Measurements from ENCODE around the gene OSBPL1A.
A peak's percentile ranks its signal among the peaks of the same experiment; 100 is the strongest.
"Not testable (repeated sequence)": the region's sequence is repeated elsewhere in the genome, so short reads cannot be mapped to it uniquely, and the experiment has no call there.

OSBPL1A gene

GRCh38 chr18:24189664-24190346 is 207.8 kb downstream of the OSBPL1A start:
- DNase-seq (ENCODE audit: low read depth in 1 of 2, low spot score in 1 of 2): no peak

- no peak for DNase-seq (ENCODE audit: low read depth in 1 of 2, low spot score in 1 of 2)
These were observed 208.6 kb downstream of the OSBPL1A start for GRCh38 chr18:24189007-24189528.

GRCh38 chr18:24188120-24188519 is 209.5 kb downstream of the OSBPL1A start:
- no peak for DNase-seq (ENCODE audit: low read depth in 1 of 2, low spot score in 1 of 2)

- no peak for DNase-seq (ENCODE audit: low read depth in 1 of 2, low spot score in 1 of 2)
These were observed 209.9 kb downstream of the OSBPL1A start for GRCh38 chr18:24187689-24188088.

GRCh38 chr18:24187049-24187448 is 210.6 kb downstream of the OSBPL1A start:
- no peak for DNase-seq (ENCODE audit: low read depth in 1 of 2, low spot score in 1 of 2)

- DNase-seq (ENCODE audit: low read depth in 1 of 2, low spot score in 1 of 2): no peak
These were observed 211.8 kb downstream of the OSBPL1A start for GRCh38 chr18:24185805-24186204.

GRCh38 chr18:24181806-24182205 is 215.8 kb downstream of the OSBPL1A start:
- DNase-seq (ENCODE audit: low read depth in 1 of 2, low spot score in 1 of 2): no peak

GRCh38 chr18:24180048-24180447 is 217.6 kb downstream of the OSBPL1A start:
- no peak for DNase-seq (ENCODE audit: low read depth in 1 of 2, low spot score in 1 of 2)

- no peak for DNase-seq (ENCODE audit: low read depth in 1 of 2, low spot score in 1 of 2)
These were observed 220.0 kb downstream of the OSBPL1A start for GRCh38 chr18:24177499-24178133.

- DNase-seq (ENCODE audit: low read depth in 1 of 2, low spot score in 1 of 2): peak in 1 of 2 donors; percentile 2
These were observed 220.8 kb downstream of the OSBPL1A start for GRCh38 chr18:24176727-24177416.

- no peak for DNase-seq (ENCODE audit: low read depth in 1 of 2, low spot score in 1 of 2)
These were observed 223.6 kb downstream of the OSBPL1A start for GRCh38 chr18:24173997-24174396.

GRCh38 chr18:24170360-24170759 is 227.3 kb downstream of the OSBPL1A start:
- no peak for DNase-seq (ENCODE audit: low read depth in 1 of 2, low spot score in 1 of 2)

- DNase-seq (ENCODE audit: low read depth in 1 of 2, low spot score in 1 of 2): no peak
These were observed 229.1 kb downstream of the OSBPL1A start for GRCh38 chr18:24168496-24168895.

GRCh38 chr18:24161304-24161703 is 236.3 kb downstream of the OSBPL1A start:
- DNase-seq (ENCODE audit: low read depth in 1 of 2, low spot score in 1 of 2): no peak

- no peak for DNase-seq (ENCODE audit: low read depth in 1 of 2, low spot score in 1 of 2)
These were observed 237.5 kb downstream of the OSBPL1A start for GRCh38 chr18:24160086-24160485.

- no peak for DNase-seq (ENCODE audit: low read depth in 1 of 2, low spot score in 1 of 2)
These were observed 239.8 kb downstream of the OSBPL1A start for GRCh38 chr18:24157855-24158254.

- no peak for DNase-seq (ENCODE audit: low read depth in 1 of 2, low spot score in 1 of 2)
These were observed 244.2 kb downstream of the OSBPL1A start for GRCh38 chr18:24153397-24153796.

GRCh38 chr18:24149591-24149990 is 248.0 kb downstream of the OSBPL1A start:
- DNase-seq (ENCODE audit: low read depth in 1 of 2, low spot score in 1 of 2): not testable (repeated sequence)

GRCh38 chr18:24142376-24142775 is 255.2 kb downstream of the OSBPL1A start:
- no peak for DNase-seq (ENCODE audit: low read depth in 1 of 2, low spot score in 1 of 2)

GRCh38 chr18:24140697-24141096 is 256.9 kb downstream of the OSBPL1A start:
- DNase-seq (ENCODE audit: low read depth in 1 of 2, low spot score in 1 of 2): no peak

GRCh38 chr18:24138789-24139616 is 258.6 kb downstream of the OSBPL1A start, which contains the start of gene CABYR:
TSS of gene CABYR (plus strand) at chr18:24139062. CDS start at chr18:24143115, 4,053 bp downstream.
- DNase-seq (ENCODE audit: low read depth in 1 of 2, low spot score in 1 of 2): peak; percentile 44 to 59
